CMK (cell line): ENCODE measurements around the gene EIF5AL1.
"Not testable (repeated sequence)": the region's sequence is repeated elsewhere in the genome, so short reads cannot be mapped to it uniquely, and the experiment has no call there.

ENCODE experiments used
- DNase-seq: peaks from one replicate; pipeline ENCODE4 v3.0.0-alpha.2; 2010; ENCODE audit warnings: low read depth

Gene EIF5AL1

DNA sequence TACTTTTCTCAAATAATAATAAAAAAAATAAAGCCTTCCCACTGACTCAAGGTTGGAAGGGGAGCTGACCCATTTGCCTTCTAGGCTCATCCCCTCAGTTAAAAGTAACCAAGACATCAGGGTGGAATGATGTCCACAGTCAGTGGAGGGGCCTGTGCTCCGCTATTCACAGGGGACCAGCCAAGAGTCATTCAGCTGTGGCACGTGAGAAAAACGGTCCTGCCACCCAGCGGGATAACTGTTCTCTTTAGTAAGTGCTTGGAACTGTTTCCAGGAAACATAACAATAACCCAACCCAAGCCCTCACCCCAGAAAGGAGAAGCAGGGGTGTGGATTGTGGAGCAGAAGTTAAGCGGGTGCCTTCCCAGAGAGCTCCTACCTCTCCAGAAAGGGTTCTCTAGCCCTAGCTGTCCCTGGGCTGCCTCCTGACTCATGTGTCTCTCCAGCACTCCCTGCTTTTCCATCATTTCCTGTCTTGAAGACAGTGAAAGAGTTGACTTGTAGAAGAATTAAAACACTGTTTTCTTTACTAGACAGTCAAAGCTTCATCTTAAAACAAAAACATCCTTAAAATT lies 2.3 kb upstream of the EIF5AL1 start:
- DNase-seq = not testable (repeated sequence)

DNA sequence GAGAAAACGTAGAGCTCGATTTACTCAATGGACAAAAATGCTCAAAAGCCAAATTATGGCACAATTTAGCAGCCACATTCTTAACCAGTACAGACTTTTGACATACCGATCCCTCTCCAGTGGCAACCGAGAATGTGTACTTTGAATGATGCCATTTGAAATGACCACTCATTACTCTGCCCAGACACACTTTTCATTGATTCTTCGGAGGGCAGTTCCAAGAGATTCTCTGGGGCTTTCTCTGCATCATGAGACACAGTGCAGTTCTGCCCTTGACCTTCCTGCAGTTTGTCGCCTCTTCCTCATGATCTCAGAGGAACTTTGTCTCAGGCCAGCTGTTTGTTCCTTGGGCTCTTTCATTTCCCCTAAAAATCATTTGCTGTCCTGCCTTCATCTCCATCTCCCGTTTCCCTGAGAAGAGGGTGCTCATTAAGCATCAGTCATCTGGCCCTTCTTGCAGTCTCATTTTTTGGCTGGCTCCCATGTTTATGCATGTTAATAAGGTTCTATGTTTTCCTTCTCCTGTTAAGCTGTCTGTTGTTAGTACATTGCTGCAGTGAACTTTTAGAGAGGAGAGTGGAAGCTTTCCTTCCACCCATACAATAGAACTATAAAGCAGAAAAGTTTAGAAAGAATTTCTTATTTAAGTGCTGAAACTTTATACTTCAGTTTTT lies 4.3 kb downstream of the EIF5AL1 start:
- not testable (repeated sequence) for DNase-seq

DNA sequence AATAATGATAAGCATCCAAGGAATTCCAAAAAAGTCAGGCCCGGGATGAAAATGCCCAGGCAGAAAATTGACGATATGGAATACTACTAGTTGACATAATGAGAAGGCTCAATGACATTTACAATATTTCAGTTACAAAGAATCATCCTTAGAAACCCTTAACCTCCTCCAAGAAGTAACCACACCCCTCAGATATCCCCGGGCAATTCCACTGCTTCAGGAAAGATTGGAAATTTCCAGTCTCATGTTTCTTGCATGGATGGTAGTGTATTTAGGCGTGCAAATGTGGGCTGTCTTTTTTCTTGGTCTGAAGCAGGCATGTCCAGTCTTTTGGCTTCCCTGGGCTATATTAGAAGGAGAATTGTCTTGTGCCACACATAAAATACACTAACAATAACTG lies 5.2 kb downstream of the EIF5AL1 start:
- DNase-seq = not testable (repeated sequence)

DNA sequence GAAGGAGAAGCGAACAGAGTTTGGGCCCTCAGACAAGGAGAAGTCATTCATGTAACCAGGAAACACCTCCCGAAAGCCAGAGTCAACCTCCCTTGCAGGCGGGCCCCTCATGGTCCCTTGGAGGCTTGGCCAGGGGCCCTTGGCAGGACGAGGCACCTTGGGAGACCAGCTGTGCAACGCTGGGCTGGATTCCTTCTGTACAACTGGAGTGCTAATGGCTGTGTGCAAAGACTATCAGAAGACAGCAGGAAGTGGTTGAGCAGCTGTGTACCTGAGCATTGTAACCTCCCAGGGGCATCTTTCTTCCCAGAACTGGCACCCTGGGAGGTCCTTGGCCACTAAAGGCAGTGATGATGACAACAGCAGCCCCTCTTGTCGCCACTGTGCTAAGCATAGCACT lies 9.4 kb downstream of the EIF5AL1 start:
- DNase-seq = not testable (repeated sequence)

DNA sequence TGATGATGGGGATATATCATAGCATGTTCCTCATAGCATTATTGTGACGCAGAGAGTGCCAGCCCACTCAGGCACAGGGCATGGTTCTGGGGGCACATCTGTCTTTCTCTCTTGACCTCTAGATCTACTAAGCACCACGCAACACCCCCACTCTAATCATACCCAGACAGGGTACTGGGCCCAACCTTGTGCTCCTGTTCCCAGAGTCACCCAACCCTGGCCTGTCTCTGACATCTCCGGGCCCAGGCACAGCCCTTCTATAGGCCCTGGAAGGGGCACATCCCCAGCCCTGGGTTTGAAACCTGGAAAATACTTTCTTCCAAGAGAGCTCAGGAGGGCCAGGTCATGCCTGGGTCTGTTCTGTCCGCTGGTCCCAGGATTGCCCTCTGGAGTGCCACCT lies 10.1 kb downstream of the EIF5AL1 start:
- DNase-seq = not testable (repeated sequence)

DNA sequence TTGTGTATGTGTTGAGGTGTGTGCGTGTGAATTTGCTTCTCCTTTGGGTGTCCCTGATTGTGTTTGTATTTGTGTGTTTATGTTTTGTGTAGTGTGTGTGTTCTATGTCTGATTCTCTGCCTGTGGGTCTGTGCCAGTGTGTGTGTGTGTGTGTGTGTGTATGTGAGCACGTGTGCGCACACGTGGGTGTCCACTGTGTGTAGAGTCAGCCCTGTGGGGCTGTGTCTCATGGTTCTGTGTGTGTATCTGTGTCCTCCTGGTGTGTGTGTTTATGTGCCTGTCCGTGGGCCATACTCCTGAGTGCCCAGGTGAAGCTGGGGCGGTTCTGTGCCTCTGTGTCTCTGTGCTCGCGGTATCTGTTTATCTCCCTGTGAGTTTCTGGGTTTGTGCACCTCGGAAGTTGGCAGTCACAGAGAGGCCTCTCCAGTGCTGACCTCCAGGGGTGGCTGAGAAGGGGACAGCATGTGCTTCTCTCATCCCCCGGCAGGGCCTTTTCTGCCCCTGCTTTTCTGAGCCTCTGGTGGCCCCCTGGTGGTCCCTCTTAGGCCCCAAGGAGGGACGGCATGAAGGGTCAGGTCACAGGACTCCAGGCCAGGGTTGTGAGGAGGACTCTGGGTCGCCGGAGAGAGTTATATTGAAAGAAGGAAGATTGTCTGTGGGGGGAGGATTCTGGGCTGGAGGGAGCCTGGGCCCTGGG lies 11.0 kb downstream of the EIF5AL1 start:
- DNase-seq = not testable (repeated sequence)

DNA sequence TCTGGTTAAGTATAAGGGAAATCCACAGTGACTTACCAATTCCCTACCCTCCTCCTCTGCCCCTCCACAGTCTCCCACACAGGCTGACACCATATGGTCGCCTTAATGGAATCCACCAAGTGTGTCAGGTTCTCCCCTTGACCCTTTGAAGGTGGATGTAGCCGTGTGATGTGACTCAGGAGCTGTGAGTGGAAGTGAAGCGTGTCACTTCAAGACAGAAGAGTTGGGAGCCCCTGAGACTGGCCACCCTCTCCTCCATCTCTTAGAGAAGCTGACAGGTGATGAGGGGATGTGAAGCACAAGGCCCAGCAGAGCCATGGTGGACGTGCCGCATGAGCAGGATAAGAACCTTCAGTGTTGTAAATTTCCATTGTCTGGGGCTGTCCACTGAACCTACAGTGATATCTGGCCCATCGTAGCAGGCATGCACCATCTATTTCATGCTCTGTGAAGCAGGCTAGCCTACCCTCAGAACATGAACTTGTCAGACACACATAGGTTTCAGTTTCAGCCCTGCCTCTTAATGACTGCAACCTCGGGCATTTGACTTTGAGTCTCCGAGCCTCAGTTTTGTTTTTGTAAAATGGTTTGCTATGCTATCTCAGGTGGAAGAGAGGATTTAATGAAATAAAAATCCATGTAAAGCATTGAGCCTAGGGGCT lies 12.8 kb downstream of the EIF5AL1 start:
- DNase-seq = not testable (repeated sequence)

DNA sequence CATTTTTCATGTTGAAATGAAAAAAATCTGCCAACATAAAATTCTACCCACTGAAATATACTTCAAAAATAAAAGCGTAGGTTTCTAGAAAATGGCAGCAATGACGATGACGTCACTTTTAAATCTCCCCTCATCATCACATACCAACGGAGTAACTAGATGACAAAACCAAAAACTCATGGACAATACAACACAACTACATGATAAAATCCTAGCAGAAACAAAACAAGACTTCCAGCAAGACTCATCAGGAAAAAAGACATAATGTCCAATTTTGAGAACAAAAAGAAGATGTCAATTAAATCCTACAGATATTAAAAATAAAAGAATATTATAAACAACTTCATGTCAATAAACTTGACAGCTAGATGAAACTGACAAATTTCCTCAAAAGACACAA lies 15.9 kb downstream of the EIF5AL1 start:
- not testable (repeated sequence) for DNase-seq

DNA sequence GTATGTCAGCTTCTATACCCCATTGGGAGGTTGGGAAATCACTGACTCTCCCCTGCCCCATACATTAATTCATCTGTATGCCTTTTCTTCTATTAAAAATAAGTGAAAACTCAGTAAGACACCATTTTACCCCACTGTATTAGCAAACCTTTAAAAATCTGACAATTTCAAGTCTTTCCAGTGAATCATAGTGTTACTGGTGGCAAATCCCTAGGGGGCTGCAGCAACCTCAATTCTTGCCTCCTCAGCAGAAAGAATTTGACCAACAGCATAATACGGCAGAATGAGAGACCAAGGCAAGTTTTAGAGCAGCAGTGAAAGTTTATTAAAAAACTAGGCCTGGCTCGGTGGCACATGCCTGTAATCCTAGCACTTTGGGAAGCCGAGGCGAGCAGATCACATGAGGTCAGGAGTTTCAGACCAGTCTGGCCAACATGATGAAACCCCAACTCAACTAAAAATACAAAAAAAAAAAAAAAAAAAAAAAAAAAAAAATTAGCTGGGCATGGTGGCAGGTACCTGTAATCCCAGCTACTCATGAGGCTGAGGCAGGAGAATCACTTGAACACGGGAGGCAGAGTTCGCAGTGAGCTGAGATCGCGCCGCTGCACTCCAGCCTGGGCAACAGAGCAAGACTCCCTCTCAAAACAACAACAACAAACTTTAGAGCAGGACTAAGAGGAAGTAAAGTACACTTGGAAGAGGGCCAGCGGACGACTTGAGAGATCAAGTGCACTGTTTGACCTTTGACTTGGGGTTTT lies 21.0 kb downstream of the EIF5AL1 start:
- not testable (repeated sequence) for DNase-seq

DNA sequence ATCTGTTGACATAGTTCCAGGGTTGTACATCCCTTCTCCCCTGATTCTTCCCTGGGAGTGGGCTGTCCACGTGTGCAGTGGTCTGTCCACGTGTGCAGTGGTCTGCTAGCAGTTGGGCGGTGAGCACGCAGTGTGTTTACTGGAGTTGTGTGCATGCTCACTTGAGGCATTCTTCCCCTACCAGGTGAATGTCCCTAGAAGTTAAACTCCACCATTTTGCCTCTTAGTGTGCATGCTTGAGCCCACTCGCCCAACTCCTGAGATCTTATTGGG lies 21.5 kb downstream of the EIF5AL1 start:
- DNase-seq = not testable (repeated sequence)

DNA sequence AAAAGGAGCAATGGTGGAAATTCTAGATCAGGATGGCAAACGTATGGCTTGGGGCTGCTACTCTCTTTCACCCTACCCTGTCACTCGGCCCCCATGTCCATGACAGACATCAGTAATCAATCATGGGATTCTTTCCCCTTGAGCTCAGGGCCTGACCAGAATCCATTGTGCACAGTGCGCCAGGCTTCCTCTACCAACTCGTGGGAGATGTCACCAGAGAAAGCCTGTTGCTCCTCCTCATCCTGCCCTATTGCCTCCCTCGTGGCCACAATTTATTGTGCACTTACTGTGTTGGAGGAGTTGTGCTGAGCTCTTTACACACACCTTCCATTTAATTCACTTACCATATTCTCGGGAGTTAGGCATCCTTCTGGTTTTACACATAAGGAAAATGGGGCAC lies 26.0 kb downstream of the EIF5AL1 start:
- not testable (repeated sequence) for DNase-seq

DNA sequence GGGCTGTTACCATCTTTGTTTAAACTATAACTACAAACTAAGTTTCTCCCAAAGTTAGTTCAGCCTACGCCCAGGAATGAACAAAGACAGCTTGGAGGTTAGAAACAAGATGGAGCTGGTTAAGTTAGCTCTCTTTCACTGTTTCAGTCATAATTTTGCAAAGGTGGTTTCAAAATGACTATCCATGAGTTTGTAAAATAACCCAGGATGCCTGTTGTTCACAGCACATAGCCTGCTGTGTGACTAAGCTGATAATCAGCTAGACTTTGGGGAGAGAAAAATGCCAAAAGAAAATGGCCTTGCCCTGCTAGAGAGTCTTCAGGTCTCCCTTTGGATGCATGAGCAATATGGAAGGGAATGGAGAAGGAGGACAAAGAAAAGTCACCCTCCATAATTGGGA lies 28.6 kb downstream of the EIF5AL1 start:
- DNase-seq = not testable (repeated sequence)

DNA sequence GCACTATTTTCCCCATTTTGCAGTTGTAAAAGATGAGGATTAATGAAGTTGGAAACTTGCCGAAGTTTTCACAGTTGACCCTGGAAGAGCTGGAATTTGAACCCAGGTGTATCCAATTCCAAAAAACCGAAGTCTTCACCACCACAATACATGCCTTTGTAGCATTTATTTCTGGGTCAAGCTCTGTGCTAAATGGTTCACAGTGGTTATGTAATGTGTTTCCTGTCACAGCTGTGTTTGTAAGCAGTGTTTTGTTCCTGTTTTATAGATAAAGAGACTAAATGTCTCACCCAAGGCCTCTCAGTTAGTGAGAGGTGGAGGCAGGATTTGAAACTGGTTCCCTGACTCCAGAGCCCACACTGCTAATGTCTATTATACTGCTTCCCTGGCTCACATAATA lies 30.3 kb downstream of the EIF5AL1 start:
- no peak for DNase-seq

DNA sequence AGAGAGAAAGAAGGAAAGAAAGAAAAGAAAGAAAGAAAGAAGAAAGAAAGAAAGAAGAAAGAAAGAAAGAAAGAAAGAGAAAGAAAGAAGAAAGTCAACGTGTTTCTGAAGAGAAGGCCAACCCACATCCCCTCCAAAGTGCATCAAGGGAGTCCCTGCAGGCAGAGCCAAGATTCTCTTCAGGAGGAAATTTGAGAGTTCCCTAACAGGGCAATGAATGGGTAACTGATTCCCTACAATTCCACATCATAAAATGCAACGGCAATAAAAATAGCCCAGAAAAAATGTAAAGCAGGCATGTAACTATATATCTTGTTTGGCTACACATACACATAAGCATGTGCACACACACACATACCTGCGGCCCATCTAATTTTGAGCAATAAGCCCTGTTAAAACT lies 32.1 kb downstream of the EIF5AL1 start:
- not testable (repeated sequence) for DNase-seq

DNA sequence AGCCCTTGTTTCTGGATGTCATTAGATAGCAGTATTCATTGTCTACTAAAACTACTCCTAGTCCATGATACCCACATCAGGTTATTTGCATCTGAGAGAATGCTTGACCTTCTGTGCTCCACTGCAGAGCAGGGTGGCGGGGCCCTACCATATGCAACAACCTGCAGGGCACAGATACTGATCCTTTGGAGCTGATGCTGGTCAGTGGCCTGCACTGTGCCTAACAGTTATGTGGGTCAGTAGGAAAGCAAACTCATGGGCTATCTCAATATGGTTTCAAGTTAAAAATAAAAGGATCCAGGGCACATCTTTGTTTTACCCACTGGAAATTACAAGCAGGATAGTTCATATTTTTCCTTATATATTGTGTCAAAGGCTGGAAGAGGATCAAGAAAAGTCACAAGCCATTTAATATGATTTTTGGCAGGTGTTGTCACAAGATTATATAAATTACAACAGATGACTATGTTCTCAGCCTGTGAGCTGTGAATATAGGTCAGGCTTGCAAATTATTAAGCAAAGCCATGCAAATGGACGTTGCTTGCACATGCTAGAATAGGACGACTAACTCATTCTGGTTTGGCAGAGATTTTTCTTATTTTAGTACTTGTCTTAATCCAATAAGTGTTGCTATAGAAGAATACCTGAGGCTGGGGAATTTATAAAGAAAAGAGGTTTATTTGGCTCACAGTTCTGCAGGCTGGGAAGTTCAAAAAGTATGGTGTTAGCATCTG lies 32.8 kb downstream of the EIF5AL1 start:
- not testable (repeated sequence) for DNase-seq

DNA sequence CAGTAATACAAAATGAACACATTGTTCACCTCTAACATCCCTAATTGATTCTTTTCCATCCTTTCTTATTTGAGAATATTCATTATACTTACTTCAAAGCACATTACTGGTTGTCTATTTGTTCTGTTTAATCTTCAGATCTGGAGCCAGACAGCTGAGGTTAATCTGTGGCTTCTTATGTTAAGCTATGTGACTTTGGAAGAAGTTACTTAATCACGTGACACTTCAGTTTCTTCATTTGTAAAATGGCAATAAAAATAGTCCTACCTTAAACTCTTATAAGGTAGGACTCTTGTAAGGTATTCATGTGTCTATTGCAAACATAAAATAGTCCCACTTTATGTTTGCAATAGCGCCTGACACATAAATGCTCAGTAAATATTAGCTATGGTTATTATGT lies 34.8 kb downstream of the EIF5AL1 start:
- DNase-seq = not testable (repeated sequence)

DNA sequence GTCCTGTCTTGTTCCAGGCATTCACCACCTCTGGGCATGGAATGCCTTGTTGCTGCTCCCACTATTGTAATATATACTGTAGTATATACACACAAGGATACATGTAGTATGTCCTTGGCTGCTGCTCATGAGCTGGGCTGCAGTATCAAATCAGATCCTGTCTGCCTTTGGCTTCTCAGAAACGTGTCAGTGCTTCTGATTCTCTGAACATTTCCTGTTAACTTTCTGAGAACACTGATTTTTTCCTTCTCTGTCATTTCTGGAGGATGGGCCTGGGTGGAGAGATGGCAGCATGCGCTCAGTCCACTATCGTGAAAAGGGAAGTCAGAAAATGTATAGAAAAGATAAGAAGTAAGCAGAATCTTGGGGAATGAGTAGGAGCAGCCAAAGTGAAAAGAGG lies 35.6 kb downstream of the EIF5AL1 start:
- DNase-seq = no peak

DNA sequence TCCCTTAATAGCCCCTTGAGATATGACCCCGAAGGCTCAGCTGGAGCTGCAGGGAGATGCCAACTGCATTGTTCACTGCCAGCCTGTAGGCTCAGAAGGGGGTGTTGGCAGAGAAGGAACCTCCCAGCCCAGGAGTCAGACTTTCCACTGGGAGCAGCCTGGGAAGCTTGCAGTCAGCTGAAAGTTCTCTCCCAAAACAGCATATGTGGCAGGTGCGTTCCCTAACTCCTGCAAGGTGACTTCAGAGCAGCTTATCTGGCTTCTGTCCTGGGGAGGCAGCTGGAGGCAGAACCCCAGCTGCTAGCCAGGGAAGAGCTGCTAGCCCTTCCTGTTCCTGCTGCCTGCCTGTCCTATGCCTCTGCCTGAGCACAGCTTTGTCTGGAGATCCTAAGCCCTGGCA lies 39.8 kb downstream of the EIF5AL1 start:
- no peak for DNase-seq

DNA sequence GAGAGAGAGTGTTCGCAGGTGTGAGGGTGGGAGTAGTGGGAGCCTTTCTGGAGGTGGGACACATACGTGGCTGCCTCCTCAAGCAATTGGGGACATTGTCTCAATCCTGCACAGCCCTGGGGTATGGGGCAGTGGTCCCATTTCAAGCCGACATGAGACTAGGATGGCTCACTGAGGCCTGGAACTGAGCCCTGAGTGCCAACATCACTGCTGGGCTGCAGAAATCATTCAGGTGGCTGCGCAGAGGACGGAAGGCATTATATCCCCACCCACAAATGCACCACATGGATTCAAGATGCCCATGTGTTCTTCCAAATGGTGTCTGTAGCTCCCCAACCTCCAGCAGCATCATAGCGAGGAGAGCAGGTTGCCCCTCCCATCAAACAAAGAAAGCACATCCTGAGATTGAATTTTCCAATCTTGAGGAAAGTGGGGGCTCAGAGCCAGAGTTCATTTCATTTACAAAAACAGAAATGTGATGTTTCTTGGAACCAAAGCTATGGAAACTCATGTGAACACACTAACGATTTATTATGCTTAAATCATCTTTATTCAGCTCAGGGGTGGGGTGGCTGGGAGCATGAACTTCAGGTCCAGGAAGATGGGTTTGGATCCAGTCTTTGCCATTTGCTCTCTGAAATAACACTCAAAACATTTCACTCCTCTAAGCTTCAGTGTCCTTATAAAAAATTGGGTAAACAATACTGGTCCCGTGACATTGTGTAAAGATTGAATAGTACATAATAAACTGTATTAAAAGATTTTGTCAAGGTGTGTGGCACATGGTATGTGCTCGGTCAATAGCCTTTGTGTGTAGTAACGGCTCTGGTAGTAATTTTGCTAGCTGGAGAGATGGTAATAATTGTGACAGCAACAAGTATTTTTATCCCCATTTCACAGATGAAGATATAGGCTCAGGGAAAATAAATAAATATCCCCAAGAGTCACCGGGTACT lies 43.3 kb downstream of the EIF5AL1 start:
- DNase-seq = no peak

DNA sequence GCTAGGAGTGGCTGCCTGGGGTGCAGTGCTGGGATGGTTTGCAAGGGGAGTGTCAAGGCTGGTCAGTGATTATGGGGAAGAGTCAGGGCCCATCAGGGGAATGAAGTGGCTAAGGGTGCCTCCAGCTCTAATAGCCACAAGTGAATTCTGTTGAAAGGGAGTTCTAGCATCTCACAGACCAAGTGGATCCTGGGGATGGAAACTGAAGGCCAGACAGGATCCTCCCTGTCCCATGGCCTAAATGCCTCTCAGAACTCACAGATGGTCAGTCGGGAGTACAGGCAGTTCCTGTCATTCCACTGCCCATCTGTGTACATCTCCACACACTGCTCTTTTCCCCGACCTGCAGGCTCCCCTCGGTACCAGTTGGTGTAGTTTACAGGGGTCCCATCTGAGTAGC lies 44.6 kb downstream of the EIF5AL1 start:
- not testable (repeated sequence) for DNase-seq
